ENCODE measurements around the gene MARCHF10. TPM values are rescaled to one million over a fixed set of nuclear protein-coding genes. Genes with fewer than 3 reads are reported as not detected.
"Not testable (repeated sequence)": the region's sequence is repeated elsewhere in the genome, so short reads cannot be mapped to it uniquely, and the experiment has no call there.

The MARCHF10 gene
- total RNA-seq, 1 experiment from 2014 or later, result not detected

GRCh38 chr17:62848334-62848733 lies 40.2 kb upstream of the MARCHF10 start:
- Mint-ChIP-seq H3K27ac (ENCODE audit: low read depth, unreplicated experiment) (no peak overlapping the region), H3K27me3 (ENCODE audit: insufficient read depth, unreplicated experiment) (no peaks in the 10 kb centered on the region), H3K4me3 (ENCODE audit: unreplicated experiment) (no peak overlapping the region), H3K9me3 (ENCODE audit: unreplicated experiment) (no peaks in the 10 kb centered on the region), H3K36me3 (ENCODE audit: insufficient read depth, unreplicated experiment) (peaks cover 6% of the 10 kb centered on the region), H3K4me1 (ENCODE audit: insufficient read depth, unreplicated experiment) (no peaks in the 10 kb centered on the region)
- CTCF ChIA-PET, result no interaction called here
- no peak for TF ChIP-seq CTCF (IDR thresholded peaks at IDR 0.05; ENCODE audit: unreplicated experiment)
- DNase-seq (ENCODE audit: unreplicated experiment), result no peak
- no TSS peak for BruUV-seq (replicated peaks)
- POLR2A ChIA-PET, result no interaction called here
- intact Hi-C loops (cut with micrococcal nuclease), result no loop called here

GRCh38 chr17:62847426-62847825 lies 39.3 kb upstream of the MARCHF10 start:
- H3K9me3 Mint-ChIP-seq (ENCODE audit: unreplicated experiment), result no peaks in the 10 kb centered on the region
- TF ChIP-seq CTCF (IDR thresholded peaks at IDR 0.05; ENCODE audit: unreplicated experiment), result no peak
- ChIA-PET CTCF (interaction anchor here (0.8 kb wide), 1 partner anchor 122 kb away, joined by 3 read pairs; no protein-coding TSS in a partner anchor), POLR2A (interaction anchor here (0.6 kb wide), 1 partner anchor 25 kb away, joined by 3 read pairs; no protein-coding TSS in a partner anchor)
- peaks cover 6% of the 10 kb centered on the region for H3K36me3 Mint-ChIP-seq (ENCODE audit: insufficient read depth, unreplicated experiment)
- no peaks in the 10 kb centered on the region for H3K4me1 Mint-ChIP-seq (ENCODE audit: insufficient read depth, unreplicated experiment)
- H3K4me3 Mint-ChIP-seq (ENCODE audit: unreplicated experiment), result no peak overlapping the region
- intact Hi-C loops (cut with micrococcal nuclease), result no loop called here
- H3K27ac Mint-ChIP-seq (ENCODE audit: low read depth, unreplicated experiment), result no peak overlapping the region
- BruUV-seq (replicated peaks), result no TSS peak
- DNase-seq (ENCODE audit: unreplicated experiment), result no peak
- no peaks in the 10 kb centered on the region for H3K27me3 Mint-ChIP-seq (ENCODE audit: insufficient read depth, unreplicated experiment)

GRCh38 chr17:62840871-62841270 lies 32.8 kb upstream of the MARCHF10 start:
- Mint-ChIP-seq H3K27me3 (ENCODE audit: insufficient read depth, unreplicated experiment) (no peaks in the 10 kb centered on the region), H3K27ac (ENCODE audit: low read depth, unreplicated experiment) (no peak overlapping the region), H3K4me3 (ENCODE audit: unreplicated experiment) (no peak overlapping the region), H3K4me1 (ENCODE audit: insufficient read depth, unreplicated experiment) (no peaks in the 10 kb centered on the region), H3K36me3 (ENCODE audit: insufficient read depth, unreplicated experiment) (no peaks in the 10 kb centered on the region), H3K9me3 (ENCODE audit: unreplicated experiment) (peaks cover 7% of the 10 kb centered on the region)
- intact Hi-C loops (cut with micrococcal nuclease), result no loop called here
- POLR2A ChIA-PET, result no interaction called here
- CTCF ChIA-PET, result no interaction called here
- no peak for TF ChIP-seq CTCF (IDR thresholded peaks at IDR 0.05; ENCODE audit: unreplicated experiment)
- BruUV-seq (replicated peaks), result no TSS peak
- DNase-seq (ENCODE audit: unreplicated experiment), result no peak

- H3K27ac Mint-ChIP-seq (ENCODE audit: low read depth, unreplicated experiment); H3K27me3 Mint-ChIP-seq (ENCODE audit: insufficient read depth, unreplicated experiment); intact Hi-C loops (cut with micrococcal nuclease); POLR2A ChIA-PET; H3K9me3 Mint-ChIP-seq (ENCODE audit: unreplicated experiment); H3K36me3 Mint-ChIP-seq (ENCODE audit: insufficient read depth, unreplicated experiment); CTCF ChIA-PET; DNase-seq (ENCODE audit: unreplicated experiment); H3K4me3 Mint-ChIP-seq (ENCODE audit: unreplicated experiment); BruUV-seq (replicated peaks); H3K4me1 Mint-ChIP-seq (ENCODE audit: insufficient read depth, unreplicated experiment): not testable (repeated sequence)
These were observed 25.7 kb upstream of the MARCHF10 start for GRCh38 chr17:62833816-62834215.

GRCh38 chr17:62832405-62832804 lies 24.3 kb upstream of the MARCHF10 start:
- no TSS peak for BruUV-seq (replicated peaks)
- DNase-seq (ENCODE audit: unreplicated experiment), result no peak
- Mint-ChIP-seq H3K27me3 (ENCODE audit: insufficient read depth, unreplicated experiment) (no peaks in the 10 kb centered on the region), H3K4me1 (ENCODE audit: insufficient read depth, unreplicated experiment) (peaks cover 7% of the 10 kb centered on the region), H3K36me3 (ENCODE audit: insufficient read depth, unreplicated experiment) (no peaks in the 10 kb centered on the region), H3K4me3 (ENCODE audit: unreplicated experiment) (no peak overlapping the region), H3K27ac (ENCODE audit: low read depth, unreplicated experiment) (no peak overlapping the region), H3K9me3 (ENCODE audit: unreplicated experiment) (peaks cover 7% of the 10 kb centered on the region)
- TF ChIP-seq CTCF (IDR thresholded peaks at IDR 0.05; ENCODE audit: unreplicated experiment), result no peak
- ChIA-PET CTCF (no interaction called here), POLR2A (interaction anchor here (0.6 kb wide), 1 partner anchor 185 kb away, joined by 3 read pairs; no protein-coding TSS in a partner anchor)
- intact Hi-C loops (cut with micrococcal nuclease), result no loop called here

GRCh38 chr17:62831066-62831465 lies 23.0 kb upstream of the MARCHF10 start:
- intact Hi-C loops (cut with micrococcal nuclease); H3K4me3 Mint-ChIP-seq (ENCODE audit: unreplicated experiment); DNase-seq (ENCODE audit: unreplicated experiment); POLR2A ChIA-PET; H3K4me1 Mint-ChIP-seq (ENCODE audit: insufficient read depth, unreplicated experiment); H3K9me3 Mint-ChIP-seq (ENCODE audit: unreplicated experiment); H3K27ac Mint-ChIP-seq (ENCODE audit: low read depth, unreplicated experiment); BruUV-seq (replicated peaks); H3K36me3 Mint-ChIP-seq (ENCODE audit: insufficient read depth, unreplicated experiment); H3K27me3 Mint-ChIP-seq (ENCODE audit: insufficient read depth, unreplicated experiment): not testable (repeated sequence)
- CTCF ChIA-PET, result interaction anchor here (0.6 kb wide), 1 partner anchor 25 kb away, joined by 5 read pairs; no protein-coding TSS in a partner anchor
